ENCODE results near the gene ARHGAP15.

GRCh38 chr2:143434445-143434844, 305.2 kb downstream of the ARHGAP15 start:
- TF ChIP-seq POLR2A (IDR thresholded peaks at IDR 0.05): no peak
- no peak for TF ChIP-seq CTCF (IDR thresholded peaks at IDR 0.05)
- TF ChIP-seq POLR2AphosphoS5 (IDR thresholded peaks at IDR 0.05): no peak
